Lower leg skin (tissue), 3 donors: Measurements from ENCODE around the gene MATR3.

Source experiments
- CTCF ChIP-seq, 3 donors: fragments of 450-650 bp; IDR thresholded peaks; one replicate each; pipeline ENCODE4 v1.5.1; 2016; ENCODE audit warnings: antibody characterized with exemption in 3 of 3, mild to moderate bottlenecking in 3 of 3, moderate library complexity in 2 of 3
- POLR2A ChIP-seq, 2 donors: fragments of 450-650 bp; IDR thresholded peaks; one replicate each; pipeline ENCODE4 v1.6.1; 2016 to 2017; ENCODE audit warnings: antibody characterized with exemption in 2 of 2, mild to moderate bottlenecking in 1 of 2, moderate library complexity in 1 of 2

GRCh38 chr5:139272471-139273321 lies 20.8 kb upstream of the MATR3 start:
- TF ChIP-seq CTCF (IDR thresholded peaks at IDR 0.05) (no peak), POLR2A (IDR thresholded peaks at IDR 0.05) (no peak)
